Heart left ventricle (tissue), 13 donors: ENCODE results near the gene CENPP.

Experiments used
- POLR2A ChIP-seq, 2 donors: fragments of 450-650 bp; IDR thresholded peaks; one replicate each; pipeline ENCODE4 v1.6.1; 2017; ENCODE audit warnings: antibody characterized with exemption in 2 of 2, mild to moderate bottlenecking in 2 of 2, moderate library complexity in 2 of 2
- TF ChIP-seq, protein P1 (sequence below), 12 donors: fragments of 200-600 bp; sonication (generic) in 4 of 12; IDR thresholded peaks; one replicate each; pipeline versions ENCODE4 v1.5.0 to v1.8.0; 2018 to 2022; ENCODE audit warnings: antibody characterized with exemption in 12 of 12, mild to moderate bottlenecking in 5 of 12
- donor health status: ischemic (EF 13 %, LVEDD 7.1; RV severe dilation, severe dysfunction).
- donor health status: DM: no; HTN: yes; CAD: no.
- donor health status: DM: no; HTN: no; CAD: no.
- donor health status: ischemic (EF 25% LVEDD 6.9; RV normal size, moderate dysfunction).
- donor health status: ischemic (EF 25% LVEDD 5.7; RV mildly dilated, moderate dysfunction).
- donor health status: ischemic (EF 35%, LVEDD 5.7; RV mildly dilated, moderate dysfunction).
- donor health status: nonischemic (EF 11% LVEDD 7.7; RV severe dilation, severe dysfunction).
- donor health status: DM: yes; HTN: yes; CAD: no.
- donor health status: PGD.
- donor health status: ischemic (EF 29% LVEDD 5.4; RV normal size, mild dysfunction).
- donor health status: nonischemic (EF 23%, LVEDD 6.1; RV moderate dilation, normal function).

DNA sequence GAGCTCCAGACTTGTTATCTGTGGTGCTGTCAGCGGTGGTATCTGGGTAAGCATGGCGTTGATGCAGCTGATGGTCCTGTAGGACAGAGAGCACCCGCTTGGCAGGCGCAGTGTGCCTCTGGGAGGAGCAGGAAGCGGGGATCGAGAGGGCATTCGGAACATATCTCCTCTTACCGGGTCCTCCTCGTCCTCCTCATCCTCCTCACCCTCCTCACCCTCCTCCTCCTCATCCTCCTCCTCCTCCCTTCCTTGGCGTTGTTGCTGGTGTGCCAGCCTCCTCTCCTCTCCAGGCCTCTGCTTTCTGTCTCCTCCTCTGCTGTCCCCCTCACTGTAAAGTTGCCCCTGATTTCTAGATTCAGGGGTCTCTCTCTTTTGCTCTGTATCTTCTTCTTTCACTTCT is 188.9 kb downstream of the CENPP start:
- no peak for TF ChIP-seq POLR2A (IDR thresholded peaks at IDR 0.05)
- TF ChIP-seq, protein P1, sequence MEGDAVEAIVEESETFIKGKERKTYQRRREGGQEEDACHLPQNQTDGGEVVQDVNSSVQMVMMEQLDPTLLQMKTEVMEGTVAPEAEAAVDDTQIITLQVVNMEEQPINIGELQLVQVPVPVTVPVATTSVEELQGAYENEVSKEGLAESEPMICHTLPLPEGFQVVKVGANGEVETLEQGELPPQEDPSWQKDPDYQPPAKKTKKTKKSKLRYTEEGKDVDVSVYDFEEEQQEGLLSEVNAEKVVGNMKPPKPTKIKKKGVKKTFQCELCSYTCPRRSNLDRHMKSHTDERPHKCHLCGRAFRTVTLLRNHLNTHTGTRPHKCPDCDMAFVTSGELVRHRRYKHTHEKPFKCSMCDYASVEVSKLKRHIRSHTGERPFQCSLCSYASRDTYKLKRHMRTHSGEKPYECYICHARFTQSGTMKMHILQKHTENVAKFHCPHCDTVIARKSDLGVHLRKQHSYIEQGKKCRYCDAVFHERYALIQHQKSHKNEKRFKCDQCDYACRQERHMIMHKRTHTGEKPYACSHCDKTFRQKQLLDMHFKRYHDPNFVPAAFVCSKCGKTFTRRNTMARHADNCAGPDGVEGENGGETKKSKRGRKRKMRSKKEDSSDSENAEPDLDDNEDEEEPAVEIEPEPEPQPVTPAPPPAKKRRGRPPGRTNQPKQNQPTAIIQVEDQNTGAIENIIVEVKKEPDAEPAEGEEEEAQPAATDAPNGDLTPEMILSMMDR (IDR thresholded peaks at IDR 0.05): no peak
